MM.1S (cell line): Measurements from ENCODE around the gene OR8H1.

ENCODE experiments used
- DNase-seq: peaks from one replicate; pipeline ENCODE4 v3.0.0-alpha.2; 2015
- H2AFZ ChIP-seq: fragments of 300-600 bp; sonication (generic); 2 replicates; pipeline ENCODE4 v1.6.0; 2016; ENCODE audit warnings: antibody characterized with exemption, low read length
- H3F3A ChIP-seq: fragments of 300-600 bp; sonication (generic); 2 replicates; pipeline ENCODE4 v1.6.1; 2016; ENCODE audit warnings: mild to moderate bottlenecking, antibody characterized with exemption, low read length, moderate library complexity, mixed read lengths; ENCODE audit not compliant: insufficient read depth
- H3K27ac ChIP-seq: fragments of 300-600 bp; sonication (generic); 2 replicates; pipeline ENCODE4 v1.5.1; 2016; ENCODE audit warnings: mild to moderate bottlenecking, low read length
- H3K27me3 ChIP-seq: fragments of 300-600 bp; sonication (generic); replicated peaks from 2 replicates; pipeline ENCODE4 v1.6.0; 2016; ENCODE audit warnings: low read length; ENCODE audit not compliant: insufficient read depth
- H3K36me3 ChIP-seq: fragments of 300-600 bp; sonication (generic); replicated peaks from 2 replicates; pipeline ENCODE4 v1.6.1; 2016; ENCODE audit warnings: mild to moderate bottlenecking, low read length, mixed read lengths; ENCODE audit not compliant: insufficient read depth
- H3K4me1 ChIP-seq: fragments of 300-600 bp; sonication (generic); 2 replicates; pipeline ENCODE4 v1.6.1; 2016; ENCODE audit warnings: low read length, mixed read lengths
- H3K4me2 ChIP-seq: fragments of 300-600 bp; sonication (generic); 2 replicates; pipeline ENCODE4 v1.6.0; 2016; ENCODE audit warnings: low read depth, low read length
- H3K4me3 ChIP-seq: fragments of 300-600 bp; sonication (generic); 2 replicates; pipeline ENCODE4 v1.5.1; 2016; ENCODE audit warnings: low read length, mixed read lengths
- H3K79me2 ChIP-seq: fragments of 300-600 bp; sonication (generic); 2 replicates; pipeline ENCODE4 v1.6.1; 2016; ENCODE audit warnings: mixed run types, low read length, mixed read lengths
- H3K9ac ChIP-seq: fragments of 300-600 bp; sonication (generic); 2 replicates; pipeline ENCODE4 v1.6.1; 2016; ENCODE audit warnings: low read length, mixed read lengths
- H3K9me2 ChIP-seq: fragments of 300-600 bp; sonication (generic); replicated peaks from 2 replicates; pipeline ENCODE4 v1.6.1; 2016; ENCODE audit warnings: mild to moderate bottlenecking, low read length, mixed read lengths; ENCODE audit not compliant: insufficient read depth
- H3K9me3 ChIP-seq: fragments of 300-600 bp; sonication (generic); replicated peaks from 2 replicates; pipeline ENCODE4 v1.6.1; 2016; ENCODE audit warnings: mild to moderate bottlenecking, low read length, mixed read lengths; ENCODE audit not compliant: insufficient read depth
- H4K20me1 ChIP-seq: fragments of 300-600 bp; sonication (generic); 2 replicates; pipeline ENCODE4 v1.6.1; 2016; ENCODE audit warnings: mild to moderate bottlenecking, low read length, moderate library complexity, mixed read lengths; ENCODE audit not compliant: insufficient read depth
- EZH2 ChIP-seq: fragments of 300-600 bp; sonication (generic); optimal IDR thresholded peaks from 2 replicates; pipeline ENCODE3; 2017; ENCODE audit warnings: low read depth, mild to moderate bottlenecking, antibody characterized with exemption, low read length, mixed read lengths
- EZH2phosphoT487 ChIP-seq: fragments of 300-600 bp; sonication (generic); IDR thresholded peaks from 2 replicates; pipeline ENCODE4 v1.6.1; 2018; ENCODE audit warnings: antibody characterized with exemption, low read length
- TF ChIP-seq, protein P1 (sequence below): fragments of 300-600 bp; sonication (generic); IDR thresholded peaks from 2 replicates; pipeline ENCODE4 v1.5.1; 2016; ENCODE audit warnings: antibody characterized with exemption, low read length, mixed read lengths

The OR8H1 gene

DNA sequence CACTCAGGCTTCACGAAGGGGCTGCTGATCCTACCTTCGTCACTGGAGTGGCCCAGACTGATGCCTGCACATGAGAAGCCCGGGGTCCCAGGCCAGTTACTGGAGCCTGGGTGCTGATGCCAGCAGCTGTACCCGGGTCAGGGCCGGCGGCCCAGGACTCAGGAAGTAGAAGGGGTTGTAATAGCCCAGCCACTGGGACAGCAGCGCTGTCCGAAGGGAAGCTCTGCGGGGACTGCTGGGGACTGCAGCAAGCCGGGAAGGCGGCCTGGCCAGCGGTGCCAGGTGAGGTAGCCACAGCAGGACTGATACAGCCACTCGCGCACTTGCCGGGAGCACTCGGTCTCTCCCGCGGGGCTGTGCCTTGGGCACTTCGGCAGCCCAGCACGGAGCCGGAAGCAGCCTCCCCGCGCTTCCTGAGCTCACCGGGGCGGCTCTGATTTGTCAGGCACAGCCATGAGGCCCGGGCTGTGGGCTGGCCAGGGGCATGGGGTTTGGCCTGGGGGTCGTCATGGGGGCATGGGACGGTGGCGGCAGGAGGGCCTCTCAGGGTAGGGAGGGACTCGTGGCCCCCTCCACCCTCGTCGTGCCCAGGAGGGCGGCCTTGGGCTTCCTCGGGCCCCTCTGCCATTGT is 39.9 kb upstream of the OR8H1 start:
- Histone ChIP-seq H3K9me3 (no peaks in the 10 kb centered on the region), H3K9ac (no peak overlapping the region), H3K4me1 (no peaks in the 10 kb centered on the region), H3K4me3 (no peak overlapping the region), H3K27ac (no peak overlapping the region), H3K79me2 (no peaks in the 10 kb centered on the region), H3K9me2 (no peaks in the 10 kb centered on the region), H2AFZ (no peak overlapping the region), H3K4me2 (no peak overlapping the region), H4K20me1 (no peaks in the 10 kb centered on the region), H3K36me3 (no peaks in the 10 kb centered on the region), H3F3A (no peaks in the 10 kb centered on the region), H3K27me3 (no peaks in the 10 kb centered on the region)
- TF ChIP-seq EZH2phosphoT487 (no peak), EZH2 (no peak)
- TF ChIP-seq, protein P1, sequence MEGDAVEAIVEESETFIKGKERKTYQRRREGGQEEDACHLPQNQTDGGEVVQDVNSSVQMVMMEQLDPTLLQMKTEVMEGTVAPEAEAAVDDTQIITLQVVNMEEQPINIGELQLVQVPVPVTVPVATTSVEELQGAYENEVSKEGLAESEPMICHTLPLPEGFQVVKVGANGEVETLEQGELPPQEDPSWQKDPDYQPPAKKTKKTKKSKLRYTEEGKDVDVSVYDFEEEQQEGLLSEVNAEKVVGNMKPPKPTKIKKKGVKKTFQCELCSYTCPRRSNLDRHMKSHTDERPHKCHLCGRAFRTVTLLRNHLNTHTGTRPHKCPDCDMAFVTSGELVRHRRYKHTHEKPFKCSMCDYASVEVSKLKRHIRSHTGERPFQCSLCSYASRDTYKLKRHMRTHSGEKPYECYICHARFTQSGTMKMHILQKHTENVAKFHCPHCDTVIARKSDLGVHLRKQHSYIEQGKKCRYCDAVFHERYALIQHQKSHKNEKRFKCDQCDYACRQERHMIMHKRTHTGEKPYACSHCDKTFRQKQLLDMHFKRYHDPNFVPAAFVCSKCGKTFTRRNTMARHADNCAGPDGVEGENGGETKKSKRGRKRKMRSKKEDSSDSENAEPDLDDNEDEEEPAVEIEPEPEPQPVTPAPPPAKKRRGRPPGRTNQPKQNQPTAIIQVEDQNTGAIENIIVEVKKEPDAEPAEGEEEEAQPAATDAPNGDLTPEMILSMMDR: no peak
- DNase-seq: no peak

DNA sequence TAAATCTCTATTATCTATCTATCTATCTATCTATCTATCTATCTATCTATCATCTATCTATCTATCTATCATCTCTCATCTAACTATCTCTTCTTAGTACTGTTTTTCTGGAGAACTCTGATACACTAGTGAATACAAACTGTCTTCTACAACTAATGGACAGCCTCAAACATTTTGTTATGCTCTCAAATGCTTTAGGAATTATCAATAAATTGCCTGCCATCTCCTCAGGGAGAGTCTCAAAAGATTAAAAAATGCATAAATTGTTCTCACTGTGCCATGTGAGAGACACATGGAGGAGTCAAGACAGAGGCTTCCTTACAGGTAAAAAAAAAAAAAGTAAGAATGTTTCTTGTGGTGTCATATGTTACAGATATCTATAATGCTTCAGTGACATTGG is 22.8 kb upstream of the OR8H1 start, which contains the start of gene OR8K3:
Gene OR8K3 (plus strand): TSS at position 301 of the 400 bp plus-strand sequence. CDS start 3,163 bp downstream, outside the sequence.
- no peak within 1 kb of the TSS for H3K9ac ChIP-seq
- TF ChIP-seq EZH2: no peak
- no peak for TF ChIP-seq EZH2phosphoT487
- TF ChIP-seq, protein P1: no peak
- no peaks in the 10 kb centered on the region for H3K36me3 ChIP-seq
- H4K20me1 ChIP-seq: no peaks in the 10 kb centered on the region
- no peaks in the 10 kb centered on the region for H3K79me2 ChIP-seq
- H3K9me3 ChIP-seq: no peaks in the 10 kb centered on the region
- H3K4me3 ChIP-seq: no peak within 1 kb of the TSS
- no peaks in the 10 kb centered on the region for H3F3A ChIP-seq
- H3K4me1 ChIP-seq: no peaks in the 10 kb centered on the region
- no peak within 1 kb of the TSS for H3K4me2 ChIP-seq
- no peaks in the 10 kb centered on the region for H3K27me3 ChIP-seq
- H3K27ac ChIP-seq: no peak within 1 kb of the TSS
- DNase-seq: no peak
- H2AFZ ChIP-seq: no peak within 1 kb of the TSS
- H3K9me2 ChIP-seq: no peaks in the 10 kb centered on the region; the same call in 1 of the 2 replicates

DNA sequence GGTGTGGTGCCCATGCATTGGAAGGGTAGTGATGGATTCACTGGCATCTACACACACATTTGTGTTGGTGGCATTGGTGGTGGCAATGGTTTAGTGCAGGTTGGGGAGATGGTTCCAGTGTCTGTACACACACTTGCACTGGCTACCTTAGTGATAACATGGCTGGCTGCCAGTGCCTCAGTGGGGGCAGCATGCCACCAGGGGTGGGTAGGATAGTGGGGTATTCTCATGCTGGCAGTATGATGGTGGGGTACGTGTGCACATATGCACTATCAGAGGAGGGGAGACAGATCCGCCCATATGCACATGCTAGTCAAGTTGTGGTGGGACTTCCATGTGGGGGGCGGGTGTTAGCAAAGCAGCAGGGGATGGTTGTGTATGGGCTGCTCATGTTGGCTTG is 15.8 kb upstream of the OR8H1 start:
- no peak overlapping the region for H3K27ac ChIP-seq
- H3K4me2 ChIP-seq: no peak overlapping the region
- H3K9ac ChIP-seq: no peak overlapping the region
- H3K27me3 ChIP-seq: no peaks in the 10 kb centered on the region
- no peaks in the 10 kb centered on the region for H3K79me2 ChIP-seq
- H3K9me2 ChIP-seq: no peaks in the 10 kb centered on the region
- DNase-seq: no peak
- H4K20me1 ChIP-seq: no peaks in the 10 kb centered on the region
- H3F3A ChIP-seq: no peaks in the 10 kb centered on the region
- H3K4me3 ChIP-seq: no peak overlapping the region
- H3K4me1 ChIP-seq: no peaks in the 10 kb centered on the region
- H3K36me3 ChIP-seq: no peaks in the 10 kb centered on the region
- TF ChIP-seq EZH2 (no peak), EZH2phosphoT487 (no peak)
- TF ChIP-seq, protein P1: no peak
- no peak overlapping the region for H2AFZ ChIP-seq
- no peaks in the 10 kb centered on the region for H3K9me3 ChIP-seq
